IMR-90 (cell line): ENCODE results near the gene PRR18. TPM values are rescaled to one million over a fixed set of nuclear protein-coding genes. Genes with fewer than 3 reads are reported as not detected.

Experiments
- ATAC-seq: fragments of 200-7000 bp; cut with Tn5 transposase; 2 replicates; pipeline ENCODE4 v1.9.1; 2020; ENCODE audit warnings: low read depth, mild to moderate bottlenecking, moderate library complexity
- BruUV-seq: library from RNA; stranded (reverse); fragments of 400-500 nt; replicated peaks from 2 replicates; lab custom pipeline; 2021; lab: Mats Ljungman, UMichigan
- CTCF ChIA-PET: fragments of 300-600 bp; formaldehyde crosslinking; extraction: SDS; loops from one replicate; lab custom pipeline; 2021; ENCODE audit warnings: antibody characterized with exemption; lab: Yijun Ruan, JAX
- POLR2A ChIA-PET: fragments of 300-600 bp; sonication (Branson Sonifier 250); formaldehyde crosslinking; loops from one replicate; lab custom pipeline; 2022; ENCODE audit warnings: antibody characterized with exemption; ENCODE audit not compliant: unreplicated experiment; lab: Charles Lee
- DNase-seq: peaks from one replicate; pipeline ENCODE4 v3.0.0; 2013
- H2AFZ ChIP-seq: replicated peaks from 2 replicates; pipeline ENCODE3; 2013; ENCODE audit warnings: low read length, mild to moderate bottlenecking; ENCODE audit not compliant: poor library complexity
- H2AK5ac ChIP-seq: 2 replicates; pipeline ENCODE4 v1.6.1; 2013; ENCODE audit warnings: low read depth, low read length, inconsistent platforms
- H2AK9ac ChIP-seq: replicated peaks from 2 replicates; pipeline ENCODE3; 2013; ENCODE audit warnings: mild to moderate bottlenecking, low read depth, low read length, moderate library complexity; ENCODE audit not compliant: poor library complexity
- H2BK120ac ChIP-seq: 2 replicates; pipeline ENCODE4 v1.6.1; 2013; ENCODE audit warnings: low read depth, low read length, inconsistent platforms
- H2BK15ac ChIP-seq: 3 replicates; pipeline ENCODE4 v1.6.1; 2013; ENCODE audit warnings: low read depth, low read length, inconsistent platforms
- H2BK20ac ChIP-seq: 2 replicates; pipeline ENCODE4 v1.6.1; 2013; ENCODE audit warnings: low read depth, mild to moderate bottlenecking, inconsistent platforms, low read length, moderate library complexity
- H2BK5ac ChIP-seq: 2 replicates; pipeline ENCODE4 v1.6.1; 2013; ENCODE audit warnings: mild to moderate bottlenecking, low read depth, low read length, inconsistent platforms; ENCODE audit not compliant: poor library complexity, severe bottlenecking
- H3K14ac ChIP-seq: replicated peaks from 2 replicates; pipeline ENCODE4 v1.6.1; 2013; ENCODE audit warnings: low read depth, low read length, inconsistent platforms
- H3K18ac ChIP-seq: 2 replicates; pipeline ENCODE4 v1.6.1; 2013; ENCODE audit warnings: low read depth, low read length, control low read depth
- H3K23ac ChIP-seq: 2 replicates; pipeline ENCODE4 v1.6.1; 2013; ENCODE audit warnings: low read depth, low read length, inconsistent platforms
- H3K27ac ChIP-seq: 2 replicates; pipeline ENCODE4 v1.5.1; 2013; ENCODE audit warnings: mild to moderate bottlenecking, control low read depth, low read length; ENCODE audit not compliant: insufficient read depth
- H3K27me3 ChIP-seq: 2 replicates; pipeline ENCODE4 v1.6.1; 2013; ENCODE audit warnings: low read length; ENCODE audit not compliant: control insufficient read depth, insufficient read depth
- H3K36me3 ChIP-seq: 2 replicates; pipeline ENCODE4 v1.6.1; 2013; ENCODE audit warnings: low read length, mixed read lengths; ENCODE audit not compliant: control insufficient read depth, insufficient read depth
- H3K4ac ChIP-seq: 2 replicates; pipeline ENCODE4 v1.6.1; 2013; ENCODE audit warnings: low read depth, low read length, inconsistent platforms
- H3K4me1 ChIP-seq: 2 replicates; pipeline ENCODE4 v1.6.1; 2013; ENCODE audit warnings: low read length, mixed read lengths; ENCODE audit not compliant: control insufficient read depth, insufficient read depth
- H3K4me2 ChIP-seq: 2 replicates; pipeline ENCODE4 v1.6.1; 2013; ENCODE audit warnings: low read depth, mild to moderate bottlenecking, control low read depth, low read length, moderate library complexity
- H3K4me3 ChIP-seq: 2 replicates; pipeline ENCODE4 v1.5.1; 2013; ENCODE audit warnings: low read depth, mild to moderate bottlenecking, control low read depth, low read length, moderate library complexity; ENCODE audit not compliant: insufficient read depth
- H3K56ac ChIP-seq: 2 replicates; pipeline ENCODE4 v1.6.1; 2013; ENCODE audit warnings: low read length, inconsistent platforms; ENCODE audit not compliant: insufficient read depth; ENCODE audit errors: extremely low read depth
- H3K79me1 ChIP-seq, 2 experiments: 2 replicates each; pipeline ENCODE4 v1.6.1; 2013; ENCODE audit warnings: low read length in 2 of 2, inconsistent platforms in 1 of 2, low read depth in 1 of 2
- H3K9ac ChIP-seq: 2 replicates; pipeline ENCODE4 v1.6.1; 2013; ENCODE audit warnings: low read depth, low read length, control low read depth
- H3K9me1 ChIP-seq: 2 replicates; pipeline ENCODE4 v1.6.1; 2013; ENCODE audit warnings: low read length, inconsistent platforms; ENCODE audit not compliant: insufficient read depth
- H3K9me3 ChIP-seq: 2 replicates; pipeline ENCODE4 v1.6.1; 2013; ENCODE audit warnings: low read length; ENCODE audit not compliant: control insufficient read depth, insufficient read depth
- H4K20me1 ChIP-seq: 2 replicates; pipeline ENCODE4 v1.6.1; 2013; ENCODE audit warnings: low read length, inconsistent platforms; ENCODE audit not compliant: insufficient read depth
- H4K5ac ChIP-seq: 2 replicates; pipeline ENCODE4 v1.6.1; 2013; ENCODE audit warnings: mild to moderate bottlenecking, low read depth, low read length, control low read depth
- H4K8ac ChIP-seq, 2 experiments: 2 replicates each; pipeline ENCODE4 v1.6.1; 2013; ENCODE audit warnings: low read depth in 2 of 2, low read length in 2 of 2, control low read depth in 1 of 2, inconsistent platforms in 1 of 2
- H4K91ac ChIP-seq: 2 replicates; pipeline ENCODE4 v1.6.1; 2013; ENCODE audit warnings: low read depth, low read length, inconsistent platforms; ENCODE audit not compliant: insufficient read depth
- BHLHE40 ChIP-seq: fragments of 150-350 bp; IDR thresholded peaks from 2 replicates; pipeline ENCODE4 v1.6.1; 2016; ENCODE audit warnings: mild to moderate bottlenecking, low read depth, low read length
- CEBPB ChIP-seq: IDR thresholded peaks from 2 replicates; pipeline ENCODE4 v1.6.1; 2012; ENCODE audit warnings: low read depth, low read length, improper control_type of control experiment
- CHD1 ChIP-seq: IDR thresholded peaks from 2 replicates; pipeline ENCODE4 v1.6.1; 2012; ENCODE audit warnings: low read depth, low read length, improper control_type of control experiment
- MAFK ChIP-seq: IDR thresholded peaks from 2 replicates; pipeline ENCODE4 v1.6.1; 2012; ENCODE audit warnings: low read depth, low read length, improper control_type of control experiment
- MAZ ChIP-seq: IDR thresholded peaks from 2 replicates; pipeline ENCODE4 v1.6.1; 2012; ENCODE audit warnings: low read depth, mild to moderate bottlenecking, low read length, improper control_type of control experiment, moderate library complexity, borderline replicate concordance
- MXI1 ChIP-seq: IDR thresholded peaks from 2 replicates; pipeline ENCODE4 v1.6.1; 2012; ENCODE audit warnings: low read depth, mild to moderate bottlenecking, low read length, moderate library complexity, borderline replicate concordance
- NFE2L2 ChIP-seq: fragments of 150-350 bp; IDR thresholded peaks from 2 replicates; pipeline ENCODE4 v1.6.1; 2016; ENCODE audit warnings: low read depth, mild to moderate bottlenecking, low read length
- POLR2A ChIP-seq: IDR thresholded peaks from 2 replicates; pipeline ENCODE4 v1.6.1; 2012; ENCODE audit warnings: mild to moderate bottlenecking, low read depth, low read length
- RAD21 ChIP-seq: IDR thresholded peaks from 2 replicates; pipeline ENCODE4 v1.6.1; 2012; ENCODE audit warnings: low read length, improper control_type of control experiment
- RCOR1 ChIP-seq: IDR thresholded peaks from 2 replicates; pipeline ENCODE4 v1.6.1; 2012; ENCODE audit warnings: mild to moderate bottlenecking, low read length, improper control_type of control experiment; ENCODE audit not compliant: insufficient replicate concordance
- RFX5 ChIP-seq: IDR thresholded peaks from 2 replicates; pipeline ENCODE4 v1.8.0; 2012; ENCODE audit warnings: low read depth, mild to moderate bottlenecking, low read length, moderate library complexity
- SMC3 ChIP-seq: fragments of 150-350 bp; IDR thresholded peaks from 2 replicates; pipeline ENCODE4 v1.6.1; 2016; ENCODE audit warnings: low read depth, mild to moderate bottlenecking, antibody characterized with exemption, low read length, moderate library complexity
- WGBS, 2 experiments: methylation state at CpG; one replicate each; pipeline versions ENCODE4 v1.1.5 to v1.1.7; 2013; ENCODE audit warnings: missing lambda C conversion rate in 2 of 2; ENCODE audit not compliant: insufficient read length in 1 of 2; ENCODE audit errors: extremely low coverage in 2 of 2; 5-methylcytosine and 5-hydroxymethylcytosine counted together
- dilution Hi-C: fragments of 300-500 bp; cut with HindIII; formaldehyde crosslinking; loops from one replicate; pipeline ENCODE4 v1.14.3; 2018; ENCODE audit warnings: low sequenced_read_pairs; ENCODE audit not compliant: unreplicated experiment
- in situ Hi-C: fragments of 300-500 bp; cut with MboI; formaldehyde crosslinking; loops from 3 replicates; pipeline ENCODE4 v1.14.3; 2019; ENCODE audit warnings: low sequenced_read_pairs, inconsistent platforms, mixed read lengths
- intact Hi-C: fragments of 100-400 bp; cut with micrococcal nuclease; formaldehyde crosslinking; loops from 2 replicates; pipeline ENCODE4 v1.10.0; 2022
- polyA plus RNA-seq, 3 experiments: library from polyadenylated mRNA; depleted of rRNA; stranded (reverse); fragments of >200 nt; gene quantifications; 2 replicates each; pipeline ENCODE4 v1.2.3, GENCODE V29; 2012; ENCODE audit warnings: low replicate concordance in 1 of 3
- total RNA-seq: library from RNA; depleted of rRNA; stranded (reverse); fragments of >200 nt; gene quantifications from 2 replicates; pipeline ENCODE4 v1.2.3, GENCODE V29; 2012
- TF ChIP-seq, protein P1 (sequence below): conservative IDR thresholded peaks from 2 replicates; pipeline ENCODE4 v1.5.1; 2012; ENCODE audit warnings: mild to moderate bottlenecking, low read depth, low read length, improper control_type of control experiment

The PRR18 gene
- total and polyA plus RNA-seq, 2 of the 4 experiments (the other 2 are of a cell fraction) = not detected

GRCh38 chr6:166258854-166259276 lies 49.3 kb downstream of the PRR18 start:
- BruUV-seq = no TSS peak
- H2AK5ac ChIP-seq = no peak overlapping the region
- H3K4me1 ChIP-seq = no peaks in the 10 kb centered on the region
- H3K36me3 ChIP-seq = no peaks in the 10 kb centered on the region
- H2BK15ac ChIP-seq = no peak overlapping the region
- in situ Hi-C loops (no loop called here), intact Hi-C loops (no loop called here), dilution Hi-C loops (no loop called here)
- H3K79me1 ChIP-seq = no peaks in the 10 kb centered on the region
- no peak overlapping the region for H2AFZ ChIP-seq
- no peak overlapping the region for H3K23ac ChIP-seq
- H2AK9ac ChIP-seq = no peak overlapping the region
- no peak overlapping the region for H3K14ac ChIP-seq
- no peak overlapping the region for H3K4ac ChIP-seq
- TF ChIP-seq, protein P1, sequence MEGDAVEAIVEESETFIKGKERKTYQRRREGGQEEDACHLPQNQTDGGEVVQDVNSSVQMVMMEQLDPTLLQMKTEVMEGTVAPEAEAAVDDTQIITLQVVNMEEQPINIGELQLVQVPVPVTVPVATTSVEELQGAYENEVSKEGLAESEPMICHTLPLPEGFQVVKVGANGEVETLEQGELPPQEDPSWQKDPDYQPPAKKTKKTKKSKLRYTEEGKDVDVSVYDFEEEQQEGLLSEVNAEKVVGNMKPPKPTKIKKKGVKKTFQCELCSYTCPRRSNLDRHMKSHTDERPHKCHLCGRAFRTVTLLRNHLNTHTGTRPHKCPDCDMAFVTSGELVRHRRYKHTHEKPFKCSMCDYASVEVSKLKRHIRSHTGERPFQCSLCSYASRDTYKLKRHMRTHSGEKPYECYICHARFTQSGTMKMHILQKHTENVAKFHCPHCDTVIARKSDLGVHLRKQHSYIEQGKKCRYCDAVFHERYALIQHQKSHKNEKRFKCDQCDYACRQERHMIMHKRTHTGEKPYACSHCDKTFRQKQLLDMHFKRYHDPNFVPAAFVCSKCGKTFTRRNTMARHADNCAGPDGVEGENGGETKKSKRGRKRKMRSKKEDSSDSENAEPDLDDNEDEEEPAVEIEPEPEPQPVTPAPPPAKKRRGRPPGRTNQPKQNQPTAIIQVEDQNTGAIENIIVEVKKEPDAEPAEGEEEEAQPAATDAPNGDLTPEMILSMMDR = no peak
- TF ChIP-seq MAZ (no peak), SMC3 (no peak), RFX5 (no peak), CEBPB (no peak), MXI1 (no peak), NFE2L2 (no peak), BHLHE40 (no peak), RAD21 (no peak), POLR2A (no peak), MAFK (no peak), RCOR1 (no peak), CHD1 (no peak)
- no peak overlapping the region for H2BK5ac ChIP-seq
- no peaks in the 10 kb centered on the region for H3K9me3 ChIP-seq
- no peak overlapping the region for H2BK120ac ChIP-seq
- H2BK20ac ChIP-seq = no peak overlapping the region
- no peak overlapping the region for H3K9ac ChIP-seq
- H3K27ac ChIP-seq = no peak overlapping the region
- CTCF ChIA-PET = no interaction called here
- H3K27me3 ChIP-seq = peaks cover 25% of the 10 kb centered on the region
- no peak overlapping the region for H4K5ac ChIP-seq
- no peak overlapping the region for H3K56ac ChIP-seq
- no peaks in the 10 kb centered on the region for H3K9me1 ChIP-seq
- no peaks in the 10 kb centered on the region for H4K20me1 ChIP-seq
- H3K18ac ChIP-seq = no peak overlapping the region
- 69% methylated on average over 10 of the region's 10 CpGs; no CpG with 5 or more reads in 1 of the 2 experiments for WGBS, 2 experiments
- H4K8ac ChIP-seq = no peak overlapping the region
- no peak for DNase-seq
- no peak overlapping the region for H4K91ac ChIP-seq
- no peak for ATAC-seq
- H3K4me3 ChIP-seq = no peak overlapping the region
- POLR2A ChIA-PET = no interaction called here
- no peak overlapping the region for H3K4me2 ChIP-seq
